ENCODE data around the gene SDK2. TPM values are rescaled to one million over a fixed set of nuclear protein-coding genes. Genes with fewer than 3 reads are reported as not detected.

Gene SDK2
- total RNA-seq, 1 donor: under 0.01 TPM

- Histone ChIP-seq H3K4me1 (ENCODE audit: insufficient read depth, low read length) (no peaks in the 10 kb centered on the region), H3K4me3 (ENCODE audit: insufficient read depth, low read length) (no peak overlapping the region), H3K9me3 (ENCODE audit: low read depth, low read length) (no peaks in the 10 kb centered on the region), H3K4me2 (ENCODE audit: insufficient read depth, low read length) (no peak overlapping the region), H2AFZ (ENCODE audit: low read length) (no peak overlapping the region), H4K20me1 (ENCODE audit: insufficient read depth, low read length) (no peaks in the 10 kb centered on the region), H3K79me2 (ENCODE audit: insufficient read depth, low read length) (no peaks in the 10 kb centered on the region), H3K36me3 (ENCODE audit: insufficient read depth, low read length) (no peaks in the 10 kb centered on the region), H3K27me3 (ENCODE audit: insufficient read depth, low read length) (no peaks in the 10 kb centered on the region), H3K27ac (ENCODE audit: low read depth, low read length) (no peak overlapping the region)
- TF ChIP-seq CTCF (IDR thresholded peaks at IDR 0.05; ENCODE audit: extremely low read depth, low read depth, low read length): no peak
- DNase-seq (ENCODE audit: insufficient read length, low spot score, missing footprints): no peak
Measured at GRCh38 chr17:73652886-73653480, 8.7 kb upstream of the SDK2 start.

GRCh38 chr17:73650617-73651200, 6.5 kb upstream of the SDK2 start:
- Histone ChIP-seq H3K4me1 (ENCODE audit: insufficient read depth, low read length) (no peaks in the 10 kb centered on the region), H4K20me1 (ENCODE audit: insufficient read depth, low read length) (no peaks in the 10 kb centered on the region), H3K4me2 (ENCODE audit: insufficient read depth, low read length) (no peak overlapping the region), H3K36me3 (ENCODE audit: insufficient read depth, low read length) (no peaks in the 10 kb centered on the region), H3K4me3 (ENCODE audit: insufficient read depth, low read length) (no peak overlapping the region), H3K79me2 (ENCODE audit: insufficient read depth, low read length) (no peaks in the 10 kb centered on the region), H2AFZ (ENCODE audit: low read length) (no peak overlapping the region), H3K27me3 (ENCODE audit: insufficient read depth, low read length) (peaks cover 11% of the 10 kb centered on the region), H3K9me3 (ENCODE audit: low read depth, low read length) (no peaks in the 10 kb centered on the region), H3K27ac (ENCODE audit: low read depth, low read length) (no peak overlapping the region)
- TF ChIP-seq CTCF (IDR thresholded peaks at IDR 0.05; ENCODE audit: extremely low read depth, low read depth, low read length): no peak
- no peak for DNase-seq (ENCODE audit: insufficient read length, low spot score, missing footprints)

- no peak overlapping the region for H2AFZ ChIP-seq (ENCODE audit: low read length)
- no peak overlapping the region for H3K27ac ChIP-seq (ENCODE audit: low read depth, low read length)
- no peak for DNase-seq (ENCODE audit: insufficient read length, low spot score, missing footprints)
- H3K4me3 ChIP-seq (ENCODE audit: insufficient read depth, low read length): no peak overlapping the region
- no peak overlapping the region for H3K4me2 ChIP-seq (ENCODE audit: insufficient read depth, low read length)
- no peaks in the 10 kb centered on the region for H3K79me2 ChIP-seq (ENCODE audit: insufficient read depth, low read length)
- H3K36me3 ChIP-seq (ENCODE audit: insufficient read depth, low read length): no peaks in the 10 kb centered on the region
- no peaks in the 10 kb centered on the region for H3K4me1 ChIP-seq (ENCODE audit: insufficient read depth, low read length)
- H3K9me3 ChIP-seq (ENCODE audit: low read depth, low read length): no peaks in the 10 kb centered on the region
- no peak for TF ChIP-seq CTCF (IDR thresholded peaks at IDR 0.05; ENCODE audit: extremely low read depth, low read depth, low read length)
- no peaks in the 10 kb centered on the region for H4K20me1 ChIP-seq (ENCODE audit: insufficient read depth, low read length)
- H3K27me3 ChIP-seq (ENCODE audit: insufficient read depth, low read length): peaks cover 16% of the 10 kb centered on the region
Measured at GRCh38 chr17:73650140-73650539, 5.9 kb upstream of the SDK2 start.

- H3K79me2 ChIP-seq (ENCODE audit: insufficient read depth, low read length): no peaks in the 10 kb centered on the region
- H2AFZ ChIP-seq (ENCODE audit: low read length): no peak overlapping the region
- no peak overlapping the region for H3K4me3 ChIP-seq (ENCODE audit: insufficient read depth, low read length)
- H4K20me1 ChIP-seq (ENCODE audit: insufficient read depth, low read length): no peaks in the 10 kb centered on the region
- no peak for DNase-seq (ENCODE audit: insufficient read length, low spot score, missing footprints)
- no peaks in the 10 kb centered on the region for H3K9me3 ChIP-seq (ENCODE audit: low read depth, low read length)
- no peak for TF ChIP-seq CTCF (IDR thresholded peaks at IDR 0.05; ENCODE audit: extremely low read depth, low read depth, low read length)
- H3K4me2 ChIP-seq (ENCODE audit: insufficient read depth, low read length): no peak overlapping the region
- peaks cover 22% of the 10 kb centered on the region for H3K27me3 ChIP-seq (ENCODE audit: insufficient read depth, low read length)
- no peak overlapping the region for H3K27ac ChIP-seq (ENCODE audit: low read depth, low read length)
- H3K4me1 ChIP-seq (ENCODE audit: insufficient read depth, low read length): no peaks in the 10 kb centered on the region
- H3K36me3 ChIP-seq (ENCODE audit: insufficient read depth, low read length): no peaks in the 10 kb centered on the region
Measured at GRCh38 chr17:73648974-73649373, 4.7 kb upstream of the SDK2 start.
